Mesenchymal stem cell (in vitro differentiated cells and primary cell): ENCODE measurements around the gene SMARCD1.
"Not testable (repeated sequence)": the region's sequence is repeated elsewhere in the genome, so short reads cannot be mapped to it uniquely, and the experiment has no call there.

Experiments
- DNase-seq: peaks from one replicate; pipeline ENCODE4 v3.0.0-alpha.2; 2013
- H2AFZ ChIP-seq: one replicate; pipeline ENCODE4 v1.6.1; 2013; ENCODE audit warnings: low read depth, mild to moderate bottlenecking, control low read depth, inconsistent platforms, low read length, moderate library complexity
- H2AK5ac ChIP-seq: 2 replicates; pipeline ENCODE4 v1.6.1; 2013; ENCODE audit warnings: low read length, moderate library complexity, mild to moderate bottlenecking, inconsistent platforms; ENCODE audit not compliant: severe bottlenecking
- H2BK120ac ChIP-seq: one replicate; pipeline ENCODE4 v1.6.1; 2013; ENCODE audit warnings: low read depth, mild to moderate bottlenecking, inconsistent platforms, low read length, moderate library complexity
- H2BK12ac ChIP-seq, 2 experiments: one replicate each; pipeline ENCODE4 v1.6.1; 2013; ENCODE audit warnings: inconsistent platforms in 2 of 2, low read length in 2 of 2, mild to moderate bottlenecking in 2 of 2, moderate library complexity in 2 of 2, control low read depth in 1 of 2
- H2BK15ac ChIP-seq: one replicate; pipeline ENCODE4 v1.6.1; 2013; ENCODE audit warnings: mild to moderate bottlenecking, low read depth, inconsistent platforms; ENCODE audit not compliant: poor library complexity, severe bottlenecking
- H2BK5ac ChIP-seq: 2 replicates; pipeline ENCODE4 v1.6.1; 2013; ENCODE audit warnings: low read depth, mild to moderate bottlenecking, low read length, control low read depth, inconsistent platforms; ENCODE audit not compliant: poor library complexity, severe bottlenecking
- H3K14ac ChIP-seq, 2 experiments: one replicate each; pipeline ENCODE4 v1.6.1; 2013; ENCODE audit warnings: inconsistent platforms in 2 of 2, low read length in 2 of 2, control low read depth in 1 of 2, mild to moderate bottlenecking in 1 of 2, moderate library complexity in 1 of 2
- H3K18ac ChIP-seq, 2 experiments: one replicate each; pipeline ENCODE4 v1.6.1; 2013; ENCODE audit warnings: inconsistent platforms in 2 of 2, low read length in 2 of 2, control low read depth in 1 of 2, low read depth in 1 of 2, mild to moderate bottlenecking in 1 of 2
- H3K23ac ChIP-seq, 2 experiments: one replicate each; pipeline ENCODE4 v1.6.1; 2013; ENCODE audit warnings: inconsistent platforms in 2 of 2, low read length in 2 of 2, mild to moderate bottlenecking in 2 of 2, moderate library complexity in 2 of 2, control low read depth in 1 of 2
- H3K27ac ChIP-seq: 2 replicates; pipeline ENCODE4 v1.5.1; 2013; ENCODE audit warnings: mild to moderate bottlenecking, moderate library complexity, low read length, control low read depth, inconsistent platforms; ENCODE audit not compliant: poor library complexity, severe bottlenecking
- H3K27me3 ChIP-seq, 2 experiments: 2 replicates each; pipeline versions ENCODE4 v1.6.1 to v1.7.0; 2013; ENCODE audit warnings: low read length in 2 of 2, mild to moderate bottlenecking in 2 of 2, moderate library complexity in 2 of 2, control low read depth in 1 of 2, inconsistent platforms in 1 of 2; ENCODE audit not compliant: control insufficient read depth in 1 of 2, insufficient read depth in 1 of 2
- H3K36me3 ChIP-seq, 2 experiments: 2 replicates each; pipeline versions ENCODE4 v1.6.1 to v1.7.0; 2013; ENCODE audit warnings: low read length in 2 of 2, control low read depth in 1 of 2, inconsistent platforms in 1 of 2, low read depth in 1 of 2, mild to moderate bottlenecking in 1 of 2; ENCODE audit not compliant: insufficient read depth in 2 of 2, control insufficient read depth in 1 of 2
- H3K4ac ChIP-seq, 2 experiments: one replicate each; pipeline ENCODE4 v1.6.1; 2013; ENCODE audit warnings: inconsistent platforms in 2 of 2, low read length in 2 of 2, mild to moderate bottlenecking in 2 of 2, moderate library complexity in 2 of 2, control low read depth in 1 of 2, low read depth in 1 of 2
- H3K4me1 ChIP-seq: 2 replicates; pipeline ENCODE4 v1.6.1; 2013; ENCODE audit warnings: low read depth, low read length, control low read depth; ENCODE audit not compliant: control insufficient read depth, insufficient read depth
- H3K4me2 ChIP-seq: 2 replicates; pipeline ENCODE4 v1.6.1; 2013; ENCODE audit warnings: low read length, mild to moderate bottlenecking, inconsistent platforms; ENCODE audit not compliant: poor library complexity, severe bottlenecking
- H3K4me3 ChIP-seq, 2 experiments: 2 replicates each; pipeline versions ENCODE4 v1.5.1 to v1.7.0; 2013; ENCODE audit warnings: low read length in 2 of 2, mild to moderate bottlenecking in 2 of 2, control low read depth in 1 of 2, low read depth in 1 of 2; ENCODE audit not compliant: insufficient read depth in 1 of 2
- H3K79me1 ChIP-seq: replicated peaks from 2 replicates; pipeline ENCODE4 v1.6.1; 2013; ENCODE audit warnings: mild to moderate bottlenecking, control low read depth, low read length, inconsistent platforms; ENCODE audit not compliant: poor library complexity, severe bottlenecking
- H3K9ac ChIP-seq: 2 replicates; pipeline ENCODE4 v1.7.0; 2013; ENCODE audit warnings: mild to moderate bottlenecking, low read length, moderate library complexity
- H3K9me3 ChIP-seq: 2 replicates; pipeline ENCODE4 v1.7.0; 2013; ENCODE audit warnings: mild to moderate bottlenecking, low read length; ENCODE audit not compliant: control insufficient read depth
- H4K8ac ChIP-seq: one replicate; pipeline ENCODE4 v1.6.1; 2013; ENCODE audit warnings: inconsistent platforms, mild to moderate bottlenecking, low read length, moderate library complexity
- H4K91ac ChIP-seq: one replicate; pipeline ENCODE4 v1.6.1; 2013; ENCODE audit warnings: mild to moderate bottlenecking, low read length, inconsistent platforms
- WGBS: methylation state at CpG from one replicate; pipeline ENCODE4 v1.1.7; 2013; ENCODE audit warnings: mixed read lengths; 5-methylcytosine and 5-hydroxymethylcytosine counted together

SMARCD1 gene

GRCh38 chr12:50147281-50147680 is 62.1 kb downstream of the SMARCD1 start:
- WGBS: 90% methylated on average over 2 of the region's 4 CpGs
- peaks cover 9 to 22% of the 10 kb centered on the region in 2 experiments for H3K36me3 ChIP-seq

DNA sequence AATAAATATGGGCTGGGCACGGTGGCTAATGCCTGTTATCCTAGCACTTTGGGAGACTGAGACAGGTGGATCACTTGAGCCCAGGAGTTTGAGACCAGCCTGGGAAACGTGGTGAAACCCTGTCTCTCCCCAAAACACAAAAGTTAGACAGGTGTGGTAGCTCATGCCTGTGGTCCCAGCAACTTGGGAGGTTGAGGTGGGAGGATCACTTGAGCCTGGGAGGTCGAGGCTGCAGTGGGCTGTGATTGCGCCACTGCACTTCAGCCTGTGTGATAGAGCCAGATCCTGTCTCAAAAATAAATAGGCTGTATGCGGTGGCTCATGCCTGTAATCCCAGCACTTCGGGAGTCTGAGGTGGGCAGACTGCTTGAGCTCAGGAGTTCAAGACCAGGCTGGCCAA is 62.9 kb downstream of the SMARCD1 start:
- H3K4me1 ChIP-seq, H3K4me3 ChIP-seq, H4K91ac ChIP-seq, H3K18ac ChIP-seq, H3K9me3 ChIP-seq, H3K27me3 ChIP-seq, H3K4me2 ChIP-seq, H2BK12ac ChIP-seq, H4K8ac ChIP-seq, H2AFZ ChIP-seq, H3K9ac ChIP-seq, H3K23ac ChIP-seq, DNase-seq, H2BK5ac ChIP-seq, H2BK15ac ChIP-seq, H2AK5ac ChIP-seq, H3K27ac ChIP-seq, H3K4ac ChIP-seq, H2BK120ac ChIP-seq: not testable (repeated sequence)
- H3K79me1 ChIP-seq: peaks cover 20% of the 10 kb centered on the region
- peaks cover 7 to 15% of the 10 kb centered on the region in 2 experiments for H3K36me3 ChIP-seq
- 99% methylated on average over 6 of the region's 6 CpGs for WGBS
- peak overlapping the region in 1 of 2 experiments; percentile 32 for H3K14ac ChIP-seq

More at GRCh38 chr12:50147281-50147680, 62.1 kb downstream of the SMARCD1 start:
- no peak overlapping the region for H2AK5ac ChIP-seq
- no peak for DNase-seq
- no peak overlapping the region for H2BK120ac ChIP-seq
- H3K9me3 ChIP-seq: no peaks in the 10 kb centered on the region
- no peak overlapping the region for H2BK5ac ChIP-seq
- H3K9ac ChIP-seq: no peak overlapping the region
- no peak overlapping the region for H3K4me2 ChIP-seq
- peaks cover 22% of the 10 kb centered on the region for H3K79me1 ChIP-seq
- H4K8ac ChIP-seq: no peak overlapping the region
- no peaks in the 10 kb centered on the region for H3K4me1 ChIP-seq
- H3K18ac ChIP-seq: no peak overlapping the region
- H4K91ac ChIP-seq: peak overlapping the region; percentile 34
- H3K27ac ChIP-seq: no peak overlapping the region
- H2AFZ ChIP-seq: no peak overlapping the region
- no peak overlapping the region for H3K4me3 ChIP-seq
- no peak overlapping the region for H2BK12ac ChIP-seq
- no peak overlapping the region for H3K14ac ChIP-seq
- H3K27me3 ChIP-seq: no peaks in the 10 kb centered on the region
- no peak overlapping the region for H3K4ac ChIP-seq
- no peak overlapping the region for H2BK15ac ChIP-seq
- no peak overlapping the region for H3K23ac ChIP-seq

GRCh38 chr12:50149311-50149710 is 64.2 kb downstream of the SMARCD1 start:
- no peak overlapping the region for H4K91ac ChIP-seq
- H4K8ac ChIP-seq: no peak overlapping the region
- H3K18ac ChIP-seq: no peak overlapping the region
- 100% methylated on average over 1 of the region's 3 CpGs for WGBS
- H3K23ac ChIP-seq: no peak overlapping the region
- no peaks in the 10 kb centered on the region for H3K4me1 ChIP-seq
- H2BK12ac ChIP-seq: no peak overlapping the region
- H3K14ac ChIP-seq: no peak overlapping the region
- no peak overlapping the region for H3K4me3 ChIP-seq
- H2BK15ac ChIP-seq: no peak overlapping the region
- no peak overlapping the region for H3K27ac ChIP-seq
- H3K27me3 ChIP-seq: no peaks in the 10 kb centered on the region
- H3K9me3 ChIP-seq: no peaks in the 10 kb centered on the region
- H3K9ac ChIP-seq: no peak overlapping the region
- H3K4me2 ChIP-seq: no peak overlapping the region
- H2BK5ac ChIP-seq: no peak overlapping the region
- peaks cover 5 to 8% of the 10 kb centered on the region in 2 experiments for H3K36me3 ChIP-seq
- no peak for DNase-seq
- H2AFZ ChIP-seq: no peak overlapping the region
- H3K79me1 ChIP-seq: peaks cover 16% of the 10 kb centered on the region
- no peak overlapping the region for H2AK5ac ChIP-seq
- no peak overlapping the region for H3K4ac ChIP-seq
- no peak overlapping the region for H2BK120ac ChIP-seq
